ENCODE measurements around the gene UBE3A.

DNA sequence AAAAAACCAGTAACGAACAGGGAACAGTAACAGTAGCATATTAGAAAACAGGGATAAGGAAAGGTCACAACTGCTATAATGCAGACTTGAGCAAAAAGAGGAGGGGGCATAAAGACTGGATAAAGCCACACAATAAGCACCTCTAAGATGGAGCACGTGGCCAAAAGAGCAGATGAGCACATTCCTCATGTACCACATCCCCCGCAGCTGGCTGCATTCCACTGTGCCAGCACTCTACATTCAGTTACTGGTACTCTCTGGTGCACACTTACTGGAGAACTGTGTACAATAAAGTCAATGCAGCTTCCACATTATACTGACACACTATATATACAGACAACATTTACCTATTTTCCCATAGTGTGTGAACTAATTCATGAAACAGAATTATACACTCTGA, 64.7 kb downstream of the UBE3A start:
- TF ChIP-seq ZFP3 (CRISPR knock-in tag; IDR thresholded peaks at IDR 0.05): no peak
- TF ChIP-seq, protein P1, sequence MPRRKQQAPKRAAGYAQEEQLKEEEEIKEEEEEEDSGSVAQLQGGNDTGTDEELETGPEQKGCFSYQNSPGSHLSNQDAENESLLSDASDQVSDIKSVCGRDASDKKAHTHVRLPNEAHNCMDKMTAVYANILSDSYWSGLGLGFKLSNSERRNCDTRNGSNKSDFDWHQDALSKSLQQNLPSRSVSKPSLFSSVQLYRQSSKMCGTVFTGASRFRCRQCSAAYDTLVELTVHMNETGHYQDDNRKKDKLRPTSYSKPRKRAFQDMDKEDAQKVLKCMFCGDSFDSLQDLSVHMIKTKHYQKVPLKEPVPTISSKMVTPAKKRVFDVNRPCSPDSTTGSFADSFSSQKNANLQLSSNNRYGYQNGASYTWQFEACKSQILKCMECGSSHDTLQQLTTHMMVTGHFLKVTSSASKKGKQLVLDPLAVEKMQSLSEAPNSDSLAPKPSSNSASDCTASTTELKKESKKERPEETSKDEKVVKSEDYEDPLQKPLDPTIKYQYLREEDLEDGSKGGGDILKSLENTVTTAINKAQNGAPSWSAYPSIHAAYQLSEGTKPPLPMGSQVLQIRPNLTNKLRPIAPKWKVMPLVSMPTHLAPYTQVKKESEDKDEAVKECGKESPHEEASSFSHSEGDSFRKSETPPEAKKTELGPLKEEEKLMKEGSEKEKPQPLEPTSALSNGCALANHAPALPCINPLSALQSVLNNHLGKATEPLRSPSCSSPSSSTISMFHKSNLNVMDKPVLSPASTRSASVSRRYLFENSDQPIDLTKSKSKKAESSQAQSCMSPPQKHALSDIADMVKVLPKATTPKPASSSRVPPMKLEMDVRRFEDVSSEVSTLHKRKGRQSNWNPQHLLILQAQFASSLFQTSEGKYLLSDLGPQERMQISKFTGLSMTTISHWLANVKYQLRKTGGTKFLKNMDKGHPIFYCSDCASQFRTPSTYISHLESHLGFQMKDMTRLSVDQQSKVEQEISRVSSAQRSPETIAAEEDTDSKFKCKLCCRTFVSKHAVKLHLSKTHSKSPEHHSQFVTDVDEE (CRISPR knock-in tag; IDR thresholded peaks at IDR 0.05): no peak
- no peak for TF ChIP-seq ARNTL (CRISPR knock-in tag; IDR thresholded peaks at IDR 0.05; ENCODE audit: borderline replicate concordance, low read depth)
- TF ChIP-seq ZFP30 (CRISPR knock-in tag; IDR thresholded peaks at IDR 0.05): no peak
- no peak for TF ChIP-seq ZC3H10 (CRISPR knock-in tag; IDR thresholded peaks at IDR 0.05)
- TF ChIP-seq, protein P2, sequence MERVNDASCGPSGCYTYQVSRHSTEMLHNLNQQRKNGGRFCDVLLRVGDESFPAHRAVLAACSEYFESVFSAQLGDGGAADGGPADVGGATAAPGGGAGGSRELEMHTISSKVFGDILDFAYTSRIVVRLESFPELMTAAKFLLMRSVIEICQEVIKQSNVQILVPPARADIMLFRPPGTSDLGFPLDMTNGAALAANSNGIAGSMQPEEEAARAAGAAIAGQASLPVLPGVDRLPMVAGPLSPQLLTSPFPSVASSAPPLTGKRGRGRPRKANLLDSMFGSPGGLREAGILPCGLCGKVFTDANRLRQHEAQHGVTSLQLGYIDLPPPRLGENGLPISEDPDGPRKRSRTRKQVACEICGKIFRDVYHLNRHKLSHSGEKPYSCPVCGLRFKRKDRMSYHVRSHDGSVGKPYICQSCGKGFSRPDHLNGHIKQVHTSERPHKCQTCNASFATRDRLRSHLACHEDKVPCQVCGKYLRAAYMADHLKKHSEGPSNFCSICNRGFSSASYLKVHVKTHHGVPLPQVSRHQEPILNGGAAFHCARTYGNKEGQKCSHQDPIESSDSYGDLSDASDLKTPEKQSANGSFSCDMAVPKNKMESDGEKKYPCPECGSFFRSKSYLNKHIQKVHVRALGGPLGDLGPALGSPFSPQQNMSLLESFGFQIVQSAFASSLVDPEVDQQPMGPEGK (CRISPR knock-in tag; IDR thresholded peaks at IDR 0.05; ENCODE audit: borderline replicate concordance): no peak
- no peak for TF ChIP-seq GLIS3 (CRISPR knock-in tag; IDR thresholded peaks at IDR 0.05)
- TF ChIP-seq ZNF8 (CRISPR knock-in tag; IDR thresholded peaks at IDR 0.05): no peak
- TF ChIP-seq, protein P3, sequence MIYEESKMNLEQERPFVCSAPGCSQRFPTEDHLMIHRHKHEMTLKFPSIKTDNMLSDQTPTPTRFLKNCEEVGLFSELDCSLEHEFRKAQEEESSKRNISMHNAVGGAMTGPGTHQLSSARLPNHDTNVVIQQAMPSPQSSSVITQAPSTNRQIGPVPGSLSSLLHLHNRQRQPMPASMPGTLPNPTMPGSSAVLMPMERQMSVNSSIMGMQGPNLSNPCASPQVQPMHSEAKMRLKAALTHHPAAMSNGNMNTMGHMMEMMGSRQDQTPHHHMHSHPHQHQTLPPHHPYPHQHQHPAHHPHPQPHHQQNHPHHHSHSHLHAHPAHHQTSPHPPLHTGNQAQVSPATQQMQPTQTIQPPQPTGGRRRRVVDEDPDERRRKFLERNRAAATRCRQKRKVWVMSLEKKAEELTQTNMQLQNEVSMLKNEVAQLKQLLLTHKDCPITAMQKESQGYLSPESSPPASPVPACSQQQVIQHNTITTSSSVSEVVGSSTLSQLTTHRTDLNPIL (CRISPR knock-in tag; IDR thresholded peaks at IDR 0.05; ENCODE audit: low read depth): no peak
